Activated naive CD4-positive, alpha-beta T cell treated with anti-CD3 and anti-CD28 coated beads, Interleukin-2, amount 50 U/mL, for 24 hours (primary cell): ENCODE data around the gene KDM7A.

Source experiments
- H3K27ac Mint-ChIP-seq: one replicate; pipeline ENCODE4 v1.8.0; 2021; ENCODE audit warnings: mild to moderate bottlenecking, mixed read lengths
- H3K27me3 Mint-ChIP-seq: one replicate; pipeline ENCODE4 v1.8.0; 2021; ENCODE audit warnings: mixed read lengths
- H3K36me3 Mint-ChIP-seq: one replicate; pipeline ENCODE4 v1.8.0; 2021; ENCODE audit warnings: mixed read lengths
- H3K4me1 Mint-ChIP-seq: one replicate; pipeline ENCODE4 v1.8.0; 2021; ENCODE audit warnings: mixed read lengths
- H3K4me3 Mint-ChIP-seq: one replicate; pipeline ENCODE4 v1.8.0; 2021; ENCODE audit warnings: mild to moderate bottlenecking, mixed read lengths
- H3K9me3 Mint-ChIP-seq: one replicate; pipeline ENCODE4 v1.8.0; 2021; ENCODE audit warnings: mixed read lengths

KDM7A gene

DNA sequence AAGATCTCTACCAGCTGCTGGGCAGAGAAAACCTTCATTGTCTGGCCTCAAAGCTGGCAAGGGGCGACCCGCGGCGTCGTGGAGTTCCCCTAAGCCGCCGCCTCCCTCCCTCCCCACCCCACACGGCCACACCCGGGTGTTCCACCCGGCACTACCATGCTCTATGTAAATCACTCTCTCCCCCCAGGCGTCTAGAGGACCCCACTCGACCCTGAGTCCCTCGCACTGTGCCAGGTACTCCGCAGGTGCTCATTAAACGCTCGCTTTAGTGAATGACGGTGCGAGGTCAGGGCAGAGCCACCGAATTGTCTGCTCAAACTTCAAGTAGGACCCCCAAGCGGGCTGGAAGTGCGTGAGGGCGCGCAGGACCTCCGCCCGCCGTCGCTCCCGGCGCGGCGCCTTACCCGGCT, 114.7 kb downstream of the KDM7A start:
- peaks cover 51% of the 10 kb centered on the region for H3K4me1 Mint-ChIP-seq
- H3K4me3 Mint-ChIP-seq = peak overlapping the region; percentile 90
- peak overlapping the region; percentile 96 for H3K27ac Mint-ChIP-seq
- H3K9me3 Mint-ChIP-seq = peaks cover 12% of the 10 kb centered on the region
- H3K36me3 Mint-ChIP-seq = peaks cover 11% of the 10 kb centered on the region
- H3K27me3 Mint-ChIP-seq = no peaks in the 10 kb centered on the region

DNA sequence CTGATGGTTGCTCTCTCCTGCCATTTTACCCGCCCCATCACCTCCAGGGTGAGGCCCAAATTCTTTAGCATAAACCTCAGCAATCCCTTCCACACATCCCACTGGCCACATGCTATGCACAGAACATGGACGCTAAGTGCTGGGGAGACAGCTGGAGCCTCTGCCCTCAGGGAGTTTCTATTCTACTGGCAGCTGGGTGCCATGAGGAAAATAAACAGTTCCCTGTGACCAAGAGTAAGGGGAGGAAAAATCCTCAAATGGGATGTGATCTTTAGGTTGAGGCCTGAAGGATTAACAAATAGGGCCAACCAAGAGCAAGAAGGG, 115.2 kb downstream of the KDM7A start:
- Mint-ChIP-seq H3K27me3 (no peaks in the 10 kb centered on the region), H3K4me1 (peaks cover 56% of the 10 kb centered on the region), H3K27ac (peak overlapping the region; percentile 89)

DNA sequence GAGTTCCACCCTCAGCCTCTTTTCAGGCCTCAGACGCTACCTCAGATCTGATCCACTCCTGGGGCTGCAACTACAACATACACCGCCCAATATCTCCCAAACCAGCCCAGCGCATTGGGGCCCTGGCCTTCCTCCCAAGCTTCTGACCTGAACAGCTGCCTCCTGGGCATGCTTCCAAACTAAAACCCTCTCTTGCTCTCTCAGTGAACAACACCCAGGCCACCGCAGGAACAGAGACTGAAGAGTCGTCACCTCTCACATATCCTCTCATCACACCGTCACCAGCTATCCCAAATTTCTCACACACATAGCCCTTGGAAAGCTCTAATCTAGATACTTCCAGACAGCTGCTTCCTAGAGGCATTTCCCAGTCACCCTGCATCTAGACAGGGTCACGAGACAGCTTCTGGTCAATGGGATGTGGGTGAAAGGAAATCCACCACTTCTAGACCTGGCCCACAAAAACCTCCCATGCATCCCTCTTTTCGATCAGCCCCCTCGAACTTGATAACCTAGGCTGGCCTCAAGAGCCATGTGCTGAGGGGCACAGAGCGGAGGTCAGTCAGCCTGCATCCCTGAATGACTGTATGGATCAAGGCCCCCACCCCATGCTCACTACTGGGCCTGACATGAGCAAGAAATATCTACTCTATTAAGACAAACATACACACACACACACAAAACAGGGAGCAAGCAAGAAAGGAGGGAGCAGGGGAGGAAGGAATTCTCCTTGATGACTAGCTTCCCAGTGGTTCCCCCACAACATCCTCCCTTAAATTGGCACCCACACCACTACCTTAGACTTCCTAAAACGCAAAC, 115.8 kb downstream of the KDM7A start:
- Mint-ChIP-seq H3K9me3 (peaks cover under 1% of the 10 kb centered on the region), H3K27ac (peak overlapping the region; percentile 89), H3K4me1 (peaks cover 61% of the 10 kb centered on the region), H3K4me3 (peak overlapping the region; percentile 90), H3K36me3 (peaks cover 5% of the 10 kb centered on the region), H3K27me3 (no peaks in the 10 kb centered on the region)

More for the DNA sequence above, 115.2 kb downstream of the KDM7A start:
- peaks cover 9% of the 10 kb centered on the region for H3K36me3 Mint-ChIP-seq
- peaks cover 7% of the 10 kb centered on the region for H3K9me3 Mint-ChIP-seq
- peak overlapping the region; percentile 90 for H3K4me3 Mint-ChIP-seq

DNA sequence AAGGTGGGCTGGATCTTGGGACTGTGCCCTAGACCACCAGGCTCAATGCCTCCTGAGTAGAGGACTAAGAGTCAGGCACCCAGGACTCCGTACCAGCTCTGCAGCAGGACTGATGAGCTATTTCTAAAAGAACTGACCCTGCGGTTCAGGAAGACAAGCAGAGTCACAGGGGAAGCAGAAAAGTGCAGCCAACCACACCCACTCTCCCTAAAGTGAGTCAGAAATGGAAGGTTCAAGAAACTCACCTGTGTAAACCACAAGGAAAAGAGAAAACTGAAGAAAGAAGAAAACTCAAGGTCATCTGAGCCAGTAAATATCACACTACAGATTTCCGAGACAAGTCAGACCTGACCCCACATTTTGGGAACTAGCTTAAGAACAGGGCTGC, 116.5 kb downstream of the KDM7A start:
- Mint-ChIP-seq H3K27me3 (no peaks in the 10 kb centered on the region), H3K36me3 (peaks cover 7% of the 10 kb centered on the region), H3K4me3 (peak overlapping the region; percentile 90), H3K9me3 (no peaks in the 10 kb centered on the region), H3K27ac (peak overlapping the region; percentile 93), H3K4me1 (peaks cover 66% of the 10 kb centered on the region)

DNA sequence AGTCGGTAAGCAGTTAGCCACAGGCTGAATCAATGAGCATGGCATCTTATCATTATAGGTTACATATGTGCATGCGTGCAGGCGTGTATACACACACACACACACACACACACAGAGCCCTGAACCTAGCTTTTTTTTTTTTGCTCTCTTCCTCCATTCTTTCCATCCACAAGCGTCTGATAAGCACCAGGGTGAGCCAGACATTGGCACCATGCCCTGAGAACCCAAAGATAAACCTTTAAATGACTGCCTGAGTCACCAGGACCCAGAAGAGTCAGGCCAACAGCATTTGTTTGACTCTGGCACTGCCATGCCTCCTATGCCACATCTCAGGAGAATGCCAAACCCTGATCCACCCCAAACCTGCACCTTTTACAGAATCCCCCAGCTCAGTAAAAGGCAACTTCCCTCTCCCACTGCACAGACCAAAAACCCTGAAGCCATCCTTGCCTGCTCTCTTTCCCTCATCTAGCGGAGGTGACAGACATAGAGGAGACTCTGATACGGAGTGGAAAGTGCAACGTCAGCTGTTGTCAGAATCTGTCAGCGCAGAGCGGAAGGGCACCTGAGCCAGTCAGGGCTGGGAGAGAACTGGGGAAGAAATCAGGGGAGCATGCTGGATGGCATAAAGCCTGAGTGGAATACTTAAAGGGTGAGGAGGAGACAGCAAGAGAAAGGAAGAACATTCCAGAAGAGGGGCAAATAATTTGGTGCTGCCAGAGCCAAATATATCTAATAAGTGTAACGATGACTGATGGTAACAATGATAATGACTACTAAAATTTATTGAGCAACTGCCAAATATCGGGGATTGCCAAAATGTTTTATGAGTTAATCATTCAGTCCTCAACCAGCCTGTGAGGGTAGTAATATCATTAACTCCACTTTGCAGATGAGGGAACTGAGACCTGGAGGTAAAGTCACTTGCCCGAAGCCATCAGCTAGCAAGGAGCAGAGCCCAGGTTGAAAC, 117.2 kb downstream of the KDM7A start:
- Mint-ChIP-seq H3K36me3 (peaks cover 8% of the 10 kb centered on the region), H3K27ac (peak overlapping the region; percentile 93), H3K9me3 (no peaks in the 10 kb centered on the region), H3K4me1 (peaks cover 71% of the 10 kb centered on the region), H3K27me3 (no peaks in the 10 kb centered on the region), H3K4me3 (peak overlapping the region; percentile 82)

DNA sequence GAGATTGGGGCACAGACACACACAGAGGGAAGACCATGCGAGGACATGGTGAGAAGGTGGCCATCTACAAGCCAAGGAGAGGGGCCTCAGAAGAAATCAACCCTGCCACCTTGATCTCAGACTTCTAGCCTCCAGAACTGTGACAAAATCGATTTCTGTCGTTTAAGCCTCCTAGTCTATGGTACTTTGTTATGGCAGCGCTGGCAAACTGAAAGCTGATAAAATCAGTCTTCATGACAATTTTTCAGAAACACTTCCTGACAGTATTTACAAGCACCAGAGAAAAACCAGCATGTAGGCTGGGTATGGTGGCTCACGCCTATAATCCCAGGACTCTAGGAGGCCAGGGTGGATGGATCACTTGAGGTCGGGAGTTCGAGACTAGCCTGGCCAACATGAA, 118.3 kb downstream of the KDM7A start:
- Mint-ChIP-seq H3K36me3 (peaks cover 11% of the 10 kb centered on the region), H3K4me1 (peaks cover 78% of the 10 kb centered on the region), H3K27me3 (no peaks in the 10 kb centered on the region), H3K4me3 (no peak overlapping the region), H3K27ac (peak overlapping the region; percentile 41), H3K9me3 (no peaks in the 10 kb centered on the region)

DNA sequence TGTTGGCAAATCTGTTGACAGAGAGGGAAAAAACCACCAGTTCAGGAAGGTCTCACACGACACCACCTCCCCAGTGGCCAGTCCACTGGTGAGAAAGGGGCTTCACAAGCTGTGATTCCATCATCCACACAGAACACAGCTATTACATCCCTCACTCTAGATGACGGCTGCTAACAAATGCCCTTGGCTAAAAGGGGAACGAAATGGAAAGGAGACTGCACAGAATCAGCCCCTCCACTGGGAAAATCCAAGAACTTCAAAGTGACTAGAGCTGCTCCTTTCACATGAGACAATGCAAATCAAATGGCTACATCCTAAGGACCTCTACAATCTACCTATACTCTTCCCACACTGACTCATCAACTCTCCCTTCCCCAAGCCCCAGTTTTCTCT, 119.6 kb downstream of the KDM7A start:
- H3K27me3 Mint-ChIP-seq = no peaks in the 10 kb centered on the region
- peaks cover 85% of the 10 kb centered on the region for H3K4me1 Mint-ChIP-seq
- no peaks in the 10 kb centered on the region for H3K9me3 Mint-ChIP-seq
- peak overlapping the region; percentile 44 for H3K27ac Mint-ChIP-seq
- H3K36me3 Mint-ChIP-seq = peaks cover 18% of the 10 kb centered on the region
- no peak overlapping the region for H3K4me3 Mint-ChIP-seq

DNA sequence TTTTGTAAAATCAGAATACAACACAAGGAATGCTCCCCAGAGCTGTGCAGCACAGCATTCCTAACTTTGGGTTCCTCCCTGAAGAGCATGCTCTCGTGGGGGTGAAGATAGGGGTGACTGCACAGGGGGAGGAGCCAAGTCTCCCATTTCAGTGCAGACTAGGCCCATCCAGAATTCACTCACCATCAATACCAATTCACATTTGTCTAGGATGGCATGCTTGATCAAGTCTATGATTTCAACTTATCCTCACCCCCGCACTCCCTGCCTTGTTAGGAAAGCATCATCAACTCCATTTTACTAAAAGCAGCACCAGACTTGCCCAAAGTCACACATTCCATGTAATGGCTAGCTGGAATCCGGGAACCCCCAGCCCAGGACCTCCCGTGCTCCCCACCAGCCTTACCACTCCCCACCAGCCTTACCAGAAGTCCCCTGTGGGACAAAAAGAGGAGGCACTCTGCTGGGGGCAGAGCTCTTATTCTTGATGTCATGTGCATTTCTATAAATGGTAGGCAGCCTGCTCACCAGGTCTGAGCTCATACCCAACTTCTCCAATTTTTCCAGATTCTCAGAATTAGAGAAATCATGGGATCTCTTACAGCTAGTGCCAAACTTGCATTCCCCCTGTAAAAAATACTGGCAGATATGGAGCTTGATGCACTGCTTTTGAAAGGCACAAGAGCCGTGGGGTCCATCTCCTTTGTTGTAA, 120.2 kb downstream of the KDM7A start:
- no peaks in the 10 kb centered on the region for H3K27me3 Mint-ChIP-seq
- no peak overlapping the region for H3K27ac Mint-ChIP-seq
- no peaks in the 10 kb centered on the region for H3K9me3 Mint-ChIP-seq
- no peak overlapping the region for H3K4me3 Mint-ChIP-seq
- H3K4me1 Mint-ChIP-seq = peaks cover 83% of the 10 kb centered on the region
- H3K36me3 Mint-ChIP-seq = peaks cover 18% of the 10 kb centered on the region

DNA sequence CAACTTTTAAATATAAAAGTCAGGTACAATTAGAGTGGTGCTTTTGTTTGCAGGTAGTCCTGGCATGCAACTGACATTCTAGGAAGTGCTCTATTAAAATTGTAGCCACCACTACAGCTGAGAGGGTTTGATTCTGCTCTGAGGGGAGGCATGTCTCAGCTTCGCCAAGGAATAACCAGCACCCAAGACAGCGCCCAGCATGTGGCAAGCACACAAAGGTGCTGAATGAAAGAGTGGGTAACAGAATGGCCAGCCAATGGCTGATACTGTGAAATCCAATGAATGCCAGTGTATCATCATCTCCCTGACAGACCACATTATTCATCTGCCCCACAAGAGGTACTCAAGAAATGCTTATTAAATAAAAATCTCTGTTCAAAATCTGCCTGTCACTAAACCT, 121.0 kb downstream of the KDM7A start:
- Mint-ChIP-seq H3K27ac (no peak overlapping the region), H3K9me3 (no peaks in the 10 kb centered on the region), H3K36me3 (peaks cover 18% of the 10 kb centered on the region), H3K4me1 (peaks cover 75% of the 10 kb centered on the region), H3K27me3 (no peaks in the 10 kb centered on the region), H3K4me3 (no peak overlapping the region)

DNA sequence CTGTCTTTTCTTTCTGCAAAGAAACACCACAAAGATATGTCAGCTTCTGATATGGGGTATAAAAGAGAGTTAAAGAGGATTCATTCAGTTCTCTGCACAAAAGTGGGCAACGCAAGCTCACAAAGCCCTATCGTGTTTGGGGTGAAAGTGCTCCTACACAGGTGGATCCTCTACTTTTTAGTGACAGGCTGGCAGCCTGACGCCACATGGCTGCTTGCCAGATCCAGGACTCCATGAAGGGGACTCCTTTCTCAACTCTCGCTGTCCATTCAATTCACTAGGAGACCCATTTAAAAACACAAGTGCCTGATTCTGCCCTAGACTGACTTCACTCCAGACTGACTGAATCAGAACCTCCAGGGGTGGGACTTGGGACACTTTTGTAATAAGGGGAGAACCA, 122.0 kb downstream of the KDM7A start:
- Mint-ChIP-seq H3K36me3 (peaks cover 18% of the 10 kb centered on the region), H3K27ac (no peak overlapping the region), H3K9me3 (no peaks in the 10 kb centered on the region), H3K4me3 (no peak overlapping the region), H3K27me3 (no peaks in the 10 kb centered on the region), H3K4me1 (peaks cover 70% of the 10 kb centered on the region)

DNA sequence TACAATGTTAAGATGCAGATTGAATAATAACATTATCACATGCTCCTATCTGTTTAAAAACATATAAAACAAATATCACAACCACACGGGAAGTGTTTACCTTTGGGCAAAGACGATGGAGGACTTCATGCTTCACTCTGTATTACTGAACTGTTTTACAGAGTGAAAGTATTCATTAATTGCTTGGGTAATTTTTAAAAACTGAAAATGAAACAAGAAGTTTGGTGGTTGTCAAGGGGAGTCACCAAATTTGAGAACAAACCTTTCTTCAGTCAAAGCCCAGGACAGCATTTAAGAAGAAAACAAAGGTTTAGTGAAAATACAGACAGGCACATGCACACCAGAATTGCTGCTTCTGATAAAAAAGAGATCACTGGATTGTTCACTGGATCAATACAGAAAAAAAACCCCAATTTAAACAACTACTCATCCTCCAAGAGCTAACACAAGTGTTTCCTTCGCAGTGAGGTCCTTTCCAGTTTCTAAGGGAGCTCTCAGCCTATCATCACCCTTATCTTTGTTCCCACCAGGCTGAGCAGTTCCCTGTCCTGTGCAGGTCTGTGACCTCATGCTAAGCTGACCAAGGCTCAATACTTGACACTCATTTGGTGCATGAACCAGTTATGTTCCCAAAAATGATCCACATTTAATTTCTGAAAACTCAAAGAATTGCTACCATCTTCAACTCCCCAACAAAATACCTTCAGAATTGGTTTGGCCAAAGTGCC, 122.8 kb downstream of the KDM7A start:
- Mint-ChIP-seq H3K27me3 (no peaks in the 10 kb centered on the region), H3K36me3 (peaks cover 18% of the 10 kb centered on the region), H3K9me3 (no peaks in the 10 kb centered on the region), H3K4me1 (peaks cover 62% of the 10 kb centered on the region), H3K4me3 (no peak overlapping the region), H3K27ac (peak overlapping the region; percentile 41)

DNA sequence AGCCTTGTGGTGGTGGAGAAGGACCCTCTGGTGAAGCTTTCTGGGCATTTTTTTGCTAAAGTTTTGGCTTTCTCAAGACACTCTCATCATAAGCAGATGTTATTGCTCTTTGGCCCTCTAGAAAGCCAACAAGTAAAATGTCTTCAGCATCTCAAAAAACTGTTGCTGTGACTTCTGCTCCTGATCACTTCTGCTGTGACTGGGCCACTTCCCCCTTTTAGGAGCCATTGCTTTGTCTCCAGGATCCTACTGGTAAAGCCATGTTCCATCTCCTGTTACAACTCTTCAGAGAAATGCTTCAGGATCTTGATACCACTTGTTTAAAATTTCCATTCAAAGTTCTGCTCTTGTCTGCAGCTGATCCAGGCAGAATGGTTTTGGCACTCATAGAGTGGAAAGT, 125.0 kb downstream of the KDM7A start:
- Mint-ChIP-seq H3K27ac (no peak overlapping the region), H3K4me1 (peaks cover 42% of the 10 kb centered on the region), H3K36me3 (peaks cover 18% of the 10 kb centered on the region), H3K4me3 (no peak overlapping the region), H3K9me3 (no peaks in the 10 kb centered on the region), H3K27me3 (no peaks in the 10 kb centered on the region)

DNA sequence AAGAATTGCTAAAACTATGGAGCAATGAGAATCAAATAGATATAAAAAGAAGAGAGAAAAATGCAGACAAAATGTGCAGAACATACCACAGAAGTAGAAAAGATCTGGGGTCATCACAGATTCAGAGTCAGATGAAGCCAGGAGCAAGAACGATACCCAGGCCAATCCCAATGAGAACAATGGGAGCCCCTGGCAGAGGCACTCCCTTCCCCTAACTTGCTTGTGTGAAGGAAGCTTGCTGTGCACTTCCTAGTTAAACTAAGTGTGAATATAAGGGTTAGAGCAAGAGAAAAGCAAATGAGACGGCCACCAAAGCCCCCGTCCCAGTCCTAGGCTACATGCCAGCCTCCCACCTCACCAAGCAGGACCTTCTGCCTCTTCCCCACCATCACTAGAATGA, 126.7 kb downstream of the KDM7A start:
- peaks cover 14% of the 10 kb centered on the region for H3K36me3 Mint-ChIP-seq
- no peaks in the 10 kb centered on the region for H3K9me3 Mint-ChIP-seq
- H3K27me3 Mint-ChIP-seq = no peaks in the 10 kb centered on the region
- peaks cover 30% of the 10 kb centered on the region for H3K4me1 Mint-ChIP-seq
- no peak overlapping the region for H3K4me3 Mint-ChIP-seq
- H3K27ac Mint-ChIP-seq = no peak overlapping the region

DNA sequence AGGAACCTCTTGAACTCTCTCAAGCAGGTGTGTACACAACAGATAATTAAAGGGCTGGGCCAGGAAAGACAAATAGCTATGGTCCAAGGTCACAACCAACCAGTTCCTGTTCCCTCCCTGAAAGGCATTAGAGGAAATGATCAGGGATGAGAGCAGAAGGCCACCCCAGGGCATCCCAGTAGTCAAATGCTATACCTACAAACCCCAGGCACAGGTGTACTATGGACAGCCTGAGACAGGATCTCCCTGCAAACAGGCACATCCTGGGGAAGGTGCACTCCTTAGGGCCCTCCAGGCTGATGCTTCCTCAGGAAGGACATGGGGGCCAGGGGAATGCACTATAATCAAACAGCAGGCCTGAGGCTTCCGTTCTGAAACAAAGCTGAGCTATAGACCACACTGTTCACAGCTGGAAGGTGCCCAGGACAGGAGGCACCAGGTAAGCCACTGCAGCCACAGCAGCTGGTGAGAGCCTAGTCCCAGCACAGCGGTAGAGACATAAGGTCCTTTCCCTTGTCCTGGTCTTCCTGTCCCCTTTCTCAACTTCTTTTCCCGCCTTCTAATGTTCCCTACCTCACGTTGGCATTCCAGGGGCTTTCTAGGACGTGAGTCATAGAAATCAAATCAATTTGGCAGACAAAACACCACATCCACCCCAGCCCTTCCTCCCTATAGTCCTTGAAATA, 127.3 kb downstream of the KDM7A start:
- Mint-ChIP-seq H3K36me3 (peaks cover 13% of the 10 kb centered on the region), H3K4me3 (no peak overlapping the region), H3K27ac (no peak overlapping the region), H3K4me1 (peaks cover 24% of the 10 kb centered on the region), H3K27me3 (no peaks in the 10 kb centered on the region), H3K9me3 (no peaks in the 10 kb centered on the region)

DNA sequence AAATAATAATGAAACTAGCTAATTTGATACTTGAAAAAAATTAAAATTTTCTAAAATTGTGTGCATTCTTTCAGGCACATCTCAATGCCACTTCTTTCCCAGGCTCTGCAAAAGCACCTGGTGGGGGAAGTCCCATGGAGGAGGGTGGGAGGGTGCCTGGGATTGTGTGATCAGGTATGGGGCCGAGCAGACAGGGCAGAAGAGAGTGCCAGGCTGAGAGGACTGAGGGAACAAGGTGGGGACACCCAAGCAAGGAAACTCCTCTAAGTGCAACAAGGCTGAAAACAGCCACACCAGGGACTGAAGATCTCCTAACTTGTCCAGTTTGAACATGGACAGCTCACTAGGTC, 127.8 kb downstream of the KDM7A start:
- Mint-ChIP-seq H3K9me3 (no peaks in the 10 kb centered on the region), H3K36me3 (peaks cover 13% of the 10 kb centered on the region), H3K27ac (no peak overlapping the region), H3K4me3 (no peak overlapping the region), H3K27me3 (no peaks in the 10 kb centered on the region), H3K4me1 (peaks cover 18% of the 10 kb centered on the region)
